DMS53 treated with DMSO at 0.1 percent for 48 hours (cell line): ENCODE measurements around the gene IL36RN.
"Not testable (repeated sequence)": the region's sequence is repeated elsewhere in the genome, so short reads cannot be mapped to it uniquely, and the experiment has no call there.

ENCODE experiments used
- DNase-seq: peaks from one replicate; lab custom pipeline; 2025; ENCODE audit not compliant: unreplicated experiment; lab: John Stamatoyannopoulos, UW

The IL36RN gene

GRCh38 chr2:113096842-113097618, 38.0 kb downstream of the IL36RN start:
- DNase-seq = not testable (repeated sequence)

GRCh38 chr2:113098041-113098440, 39.0 kb downstream of the IL36RN start:
- no peak for DNase-seq

DNA sequence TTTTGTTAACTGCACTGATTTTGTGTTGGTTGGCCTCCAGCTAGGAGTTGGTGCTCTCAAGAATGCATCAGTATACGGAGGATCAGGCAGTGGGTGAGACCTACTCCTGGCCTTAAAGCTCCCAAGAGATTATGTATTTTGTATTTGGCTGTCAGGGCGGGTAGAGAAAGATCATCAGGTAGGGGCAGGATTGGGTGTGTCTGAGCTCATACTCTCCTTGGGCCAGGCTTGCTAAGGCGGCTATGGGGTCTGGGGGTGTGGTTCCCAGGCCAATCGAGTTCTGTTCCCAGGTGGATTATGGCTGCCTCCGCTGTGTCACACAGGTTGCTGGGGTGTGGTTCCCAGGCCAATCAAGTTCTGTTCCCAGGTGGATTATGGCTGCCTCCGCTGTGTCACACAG, 39.5 kb downstream of the IL36RN start:
- no peak for DNase-seq

GRCh38 chr2:113102133-113102532, 43.1 kb downstream of the IL36RN start:
- no peak for DNase-seq

- no peak for DNase-seq
Measured at GRCh38 chr2:113103277-113103676, 44.3 kb downstream of the IL36RN start.

DNA sequence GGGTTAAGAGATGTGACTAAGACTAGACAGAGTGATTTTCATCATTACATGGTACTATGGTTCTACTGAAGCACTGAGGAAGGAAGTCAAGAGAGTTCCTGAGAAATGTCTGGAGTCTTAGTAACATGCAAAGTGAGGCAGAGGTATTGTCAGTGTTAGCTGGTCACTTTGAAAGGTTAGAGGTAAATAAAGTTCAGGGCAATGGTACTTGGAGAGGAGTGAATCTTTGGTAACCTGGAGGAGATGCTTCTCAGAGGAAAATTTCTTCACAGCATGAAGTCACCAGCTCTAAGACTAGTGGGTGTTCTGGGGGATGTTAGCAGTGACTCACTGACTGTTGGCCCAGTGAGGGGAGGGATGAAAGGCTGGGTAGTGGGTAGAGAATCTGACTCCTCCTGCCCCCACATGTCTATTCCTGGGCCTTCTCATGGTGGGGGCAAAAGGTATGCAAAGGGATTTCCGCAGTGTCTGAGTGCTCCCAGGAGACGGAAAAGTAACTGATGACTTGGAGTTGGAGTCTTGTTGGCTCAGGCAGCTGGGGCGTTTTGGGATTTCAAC, 45.1 kb downstream of the IL36RN start:
- no peak for DNase-seq

GRCh38 chr2:113105047-113105785, 46.2 kb downstream of the IL36RN start:
- DNase-seq = no peak

DNA sequence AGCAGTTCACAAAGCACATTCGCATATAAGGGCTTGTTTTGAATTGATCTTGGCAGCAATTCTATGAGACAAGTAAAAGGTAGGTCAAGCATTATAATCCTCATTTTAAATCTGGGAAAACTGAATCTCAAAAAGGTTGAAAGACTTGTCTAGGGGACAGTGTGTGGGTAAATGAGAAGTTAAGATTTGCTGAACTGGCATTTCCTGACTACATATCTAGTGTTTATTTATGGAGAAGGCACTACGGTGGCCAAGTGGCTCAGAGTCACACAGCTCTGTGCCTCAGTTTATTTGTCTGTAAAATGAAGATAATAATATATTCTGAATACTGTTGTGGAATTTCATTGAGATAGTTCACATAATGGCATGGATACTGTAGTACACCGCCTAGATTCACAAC, 52.1 kb downstream of the IL36RN start:
- no peak for DNase-seq

GRCh38 chr2:113111823-113112287, 52.9 kb downstream of the IL36RN start:
- DNase-seq = no peak

- no peak for DNase-seq
Measured at GRCh38 chr2:113112441-113112840, 53.4 kb downstream of the IL36RN start.

DNA sequence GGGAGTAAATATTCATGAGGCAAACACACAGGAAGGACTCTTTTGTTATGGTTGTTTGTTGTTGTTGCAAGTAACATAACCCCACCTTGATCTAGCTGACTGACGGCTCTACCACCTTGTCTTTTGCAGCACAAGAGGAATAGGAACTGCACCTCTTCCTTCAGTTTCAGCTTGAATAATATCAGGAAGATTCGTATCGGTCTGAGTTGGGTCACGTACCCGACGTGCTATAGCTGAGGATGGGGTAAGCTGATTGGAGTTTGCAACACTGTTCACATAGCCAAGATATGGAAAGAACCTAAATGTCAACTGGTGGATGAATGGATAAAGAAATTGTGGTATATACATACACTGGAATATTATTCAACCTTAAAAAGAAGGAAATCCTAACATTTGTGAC, 53.9 kb downstream of the IL36RN start:
- no peak for DNase-seq

GRCh38 chr2:113113807-113114206, 54.8 kb downstream of the IL36RN start:
- no peak for DNase-seq
